GM23338 (cell line): ENCODE measurements around the gene HPGD. TPM values are rescaled to one million over a fixed set of nuclear protein-coding genes. Genes with fewer than 3 reads are reported as not detected.
A peak's percentile ranks its signal among the peaks of the same experiment; 100 is the strongest.

ENCODE experiments used
- ATAC-seq: fragments of 200-7000 bp; cut with Tn5 transposase; 3 replicates; pipeline ENCODE4 v1.9.1; 2020
- DNase-seq: peaks from one replicate; pipeline ENCODE4 v3.0.0-alpha.2; 2015; ENCODE audit warnings: low spot score
- H2AFZ ChIP-seq: fragments of 200-600 bp; sonication (generic); 2 replicates; pipeline ENCODE4 v1.8.0; 2016; ENCODE audit warnings: antibody characterized with exemption, mild to moderate bottlenecking, moderate library complexity
- H3F3A ChIP-seq: fragments of 200-600 bp; sonication (generic); replicated peaks from 2 replicates; pipeline ENCODE4 v1.8.0; 2017; ENCODE audit warnings: antibody characterized with exemption, mixed run types, low read depth
- H3K27ac ChIP-seq: fragments of 200-600 bp; sonication (generic); 2 replicates; pipeline ENCODE4 v1.6.1; 2016; ENCODE audit warnings: low read depth
- H3K27me3 ChIP-seq: fragments of 200-600 bp; sonication (generic); 2 replicates; pipeline ENCODE4 v1.8.0; 2016; ENCODE audit warnings: mild to moderate bottlenecking, mixed run types, moderate library complexity; ENCODE audit not compliant: insufficient read depth
- H3K36me3 ChIP-seq: fragments of 200-600 bp; sonication (generic); 2 replicates; pipeline ENCODE4 v1.8.0; 2016; ENCODE audit warnings: mild to moderate bottlenecking; ENCODE audit not compliant: insufficient read depth
- H3K4me1 ChIP-seq: fragments of 200-600 bp; sonication (generic); 2 replicates; pipeline ENCODE4 v1.8.0; 2016; ENCODE audit warnings: mild to moderate bottlenecking, moderate library complexity; ENCODE audit not compliant: insufficient read depth
- H3K4me2 ChIP-seq: fragments of 200-600 bp; sonication (generic); 2 replicates; pipeline ENCODE4 v1.7.1; 2017; ENCODE audit warnings: mixed run types
- H3K4me3 ChIP-seq: fragments of 200-600 bp; sonication (generic); 2 replicates; pipeline ENCODE4 v1.6.1; 2016; ENCODE audit warnings: mixed run types
- H3K79me2 ChIP-seq: fragments of 200-600 bp; sonication (generic); replicated peaks from 2 replicates; pipeline ENCODE4 v1.8.0; 2017; ENCODE audit warnings: mild to moderate bottlenecking; ENCODE audit not compliant: insufficient read depth
- H3K9me2 ChIP-seq: fragments of 200-600 bp; sonication (generic); 2 replicates; pipeline ENCODE4 v1.8.0; 2017; ENCODE audit not compliant: insufficient read depth
- H4K20me1 ChIP-seq: fragments of 200-600 bp; sonication (generic); replicated peaks from 2 replicates; pipeline ENCODE4 v1.8.0; 2017; ENCODE audit warnings: mild to moderate bottlenecking; ENCODE audit not compliant: insufficient read depth
- H3K27ac Mint-ChIP-seq: 2 replicates; pipeline ENCODE4 v1.8.0; 2020; ENCODE audit warnings: inconsistent platforms, mild to moderate bottlenecking, moderate library complexity, mixed read lengths
- H3K27me3 Mint-ChIP-seq: 3 replicates; pipeline ENCODE4 v1.8.0; 2022; ENCODE audit warnings: low read depth, mild to moderate bottlenecking, moderate library complexity, mixed read lengths, inconsistent platforms; ENCODE audit not compliant: insufficient read depth, poor library complexity
- H3K36me3 Mint-ChIP-seq: 3 replicates; pipeline ENCODE4 v1.8.0; 2021; ENCODE audit warnings: low read depth, mild to moderate bottlenecking, inconsistent platforms, moderate library complexity, mixed read lengths
- H3K4me1 Mint-ChIP-seq: 3 replicates; pipeline ENCODE4 v1.8.0; 2020; ENCODE audit warnings: mild to moderate bottlenecking, inconsistent platforms, mixed read lengths
- H3K4me3 Mint-ChIP-seq: 3 replicates; pipeline ENCODE4 v1.8.0; 2021; ENCODE audit warnings: moderate library complexity, mild to moderate bottlenecking, inconsistent platforms, mixed read lengths
- H3K9me3 Mint-ChIP-seq: 3 replicates; pipeline ENCODE4 v1.8.0; 2020; ENCODE audit warnings: moderate library complexity, mild to moderate bottlenecking, inconsistent platforms, mixed read lengths
- CREB1 ChIP-seq: fragments of 250-450 bp; sonication (Bioruptor Pico); IDR thresholded peaks from 2 replicates; pipeline ENCODE4 v1.5.0; 2020; ENCODE audit warnings: low read depth, mild to moderate bottlenecking, moderate library complexity
- CTCF ChIP-seq, 2 experiments: fragments of 200-600 bp in 1 of 2; sonication (generic) in 1 of 2; conservative IDR thresholded peaks; 2 replicates each; pipeline versions ENCODE4 v1.5.1 to v1.6.1; 2016 to 2017; ENCODE audit warnings: antibody characterized with exemption in 2 of 2, low read depth in 2 of 2, mild to moderate bottlenecking in 2 of 2, moderate library complexity in 1 of 2
- ETS1 ChIP-seq: IDR thresholded peaks from 2 replicates; pipeline ENCODE4 v1.6.1; 2016; ENCODE audit warnings: antibody characterized with exemption
- EZH2 ChIP-seq: fragments of 200-600 bp; sonication (generic); IDR thresholded peaks from one replicate; pipeline ENCODE4 v1.8.0; 2017; ENCODE audit warnings: antibody characterized with exemption, mild to moderate bottlenecking, low read depth; ENCODE audit not compliant: unreplicated experiment
- EZH2phosphoT487 ChIP-seq: fragments of 200-600 bp; sonication (generic); IDR thresholded peaks from one replicate; pipeline ENCODE4 v1.8.1; 2018; ENCODE audit warnings: antibody characterized with exemption; ENCODE audit not compliant: unreplicated experiment
- JUNB ChIP-seq: IDR thresholded peaks from one replicate; pipeline ENCODE4 v1.6.1; 2016; ENCODE audit warnings: antibody characterized with exemption; ENCODE audit not compliant: unreplicated experiment
- NANOG ChIP-seq: IDR thresholded peaks from 2 replicates; pipeline ENCODE4 v1.6.1; 2016; ENCODE audit warnings: antibody characterized with exemption, borderline replicate concordance
- POLR2AphosphoS5 ChIP-seq: IDR thresholded peaks from 2 replicates; pipeline ENCODE4 v1.6.1; 2016; ENCODE audit warnings: antibody characterized with exemption, low read depth
- REST ChIP-seq: IDR thresholded peaks from one replicate; pipeline ENCODE4 v1.6.1; 2018; ENCODE audit warnings: antibody characterized with exemption; ENCODE audit not compliant: unreplicated experiment
- STAT1 ChIP-seq: IDR thresholded peaks from one replicate; pipeline ENCODE4 v1.6.1; 2016; ENCODE audit warnings: antibody characterized with exemption; ENCODE audit not compliant: unreplicated experiment
- ZNF114 ChIP-seq: fragments of 250-450 bp; sonication (Bioruptor Pico); IDR thresholded peaks from 2 replicates; pipeline ENCODE4 v1.5.0; 2020; ENCODE audit warnings: mild to moderate bottlenecking, moderate library complexity
- ZNF331 ChIP-seq: fragments of 250-450 bp; sonication (Bioruptor Pico); IDR thresholded peaks from 2 replicates; pipeline ENCODE4 v1.5.0; 2020; ENCODE audit warnings: low read depth, mild to moderate bottlenecking, moderate library complexity
- ZNF462 ChIP-seq: fragments of 250-450 bp; sonication (Bioruptor Pico); IDR thresholded peaks from 2 replicates; pipeline ENCODE4 v1.5.0; 2020; ENCODE audit warnings: mild to moderate bottlenecking, moderate library complexity
- long read RNA-seq: library from polyadenylated mRNA; unstranded; transcript quantifications from one replicate; pipeline ENCODE4 v2.0.0, GENCODE V29; 2020; ENCODE audit not compliant: unreplicated experiment
- polyA plus RNA-seq: library from polyadenylated mRNA; unstranded; fragments of >200 nt; fragmentation: Nextera tagmentation; extraction: Ambion mirVana; gene quantifications from 2 replicates; pipeline ENCODE4 v1.2.1, GENCODE V29; 2016
- total RNA-seq: library from RNA; depleted of rRNA; stranded (reverse); fragments of >200 nt; shearing (Covaris generic); gene quantifications from 2 replicates; pipeline ENCODE4 v1.2.3, GENCODE V29; 2014; rRNA removed

The HPGD gene
- 4.1 and 9.1 TPM in 2 replicates for total RNA-seq
- 3.9 and 5.6 TPM in 2 replicates for polyA plus RNA-seq
- long read RNA-seq, partial matches to known transcripts, result 0 of 1 reads
- long read RNA-seq, other reads (novel, unspliced or antisense), result 0 of 1 reads

DNA sequence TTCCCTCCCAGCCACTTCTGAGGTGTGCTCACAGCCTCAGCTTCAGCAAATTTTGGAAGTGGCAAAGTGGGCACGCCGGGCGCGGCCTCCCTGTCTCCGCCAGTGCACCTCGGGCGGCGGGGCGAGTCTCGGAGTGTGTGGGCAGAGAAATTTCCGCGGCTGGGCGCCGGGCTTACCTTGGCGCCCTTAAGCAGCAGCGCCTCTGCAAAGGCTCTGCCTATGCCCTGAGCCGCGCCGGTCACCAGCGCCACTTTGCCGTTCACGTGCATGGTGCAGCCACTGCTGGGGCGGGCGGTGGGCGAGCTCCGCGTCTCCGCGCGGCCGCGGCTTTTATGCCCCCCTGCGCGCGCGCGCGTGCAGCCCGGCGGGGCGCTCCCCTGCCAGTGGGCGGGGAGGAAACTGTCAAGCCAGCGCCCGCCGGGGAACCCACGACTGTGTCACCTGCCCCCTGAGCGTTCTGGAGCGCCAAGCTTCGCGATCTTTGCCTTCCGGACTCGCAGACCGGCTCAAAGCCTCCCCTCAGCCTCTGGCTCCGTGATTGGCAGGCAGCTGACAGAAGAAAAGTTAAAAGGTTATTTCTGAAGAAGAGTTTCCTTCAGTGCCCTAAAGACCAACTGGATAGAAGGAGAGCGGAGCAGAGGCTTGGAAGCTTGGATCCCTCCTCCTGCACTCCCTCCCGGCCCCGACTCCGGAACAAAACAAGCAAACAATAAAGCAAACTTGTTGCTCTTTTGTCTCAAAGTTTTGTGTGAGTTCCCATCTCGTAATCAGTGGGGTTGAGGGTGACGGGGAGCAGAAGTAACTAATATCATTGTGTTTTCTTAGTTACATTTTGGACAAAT, at the start of gene HPGD:
Gene HPGD, minus strand, starts transcription at position 306 of the 842 bp plus-strand sequence. Its CDS starts 37 bp downstream, at position 269.
- Histone ChIP-seq H3K9me2 (no peaks in the 10 kb centered on the region), H3K4me3 (peak within 1 kb of the TSS; percentile 81), H3K4me1 (peaks cover 16% of the 10 kb centered on the region), H3K4me2 (peak within 1 kb of the TSS; percentile 91), H2AFZ (peak within 1 kb of the TSS; percentile 99), H4K20me1 (no peaks in the 10 kb centered on the region), H3K27me3 (peaks cover 40% of the 10 kb centered on the region), H3K36me3 (no peaks in the 10 kb centered on the region), H3F3A (no peaks in the 10 kb centered on the region), H3K79me2 (no peaks in the 10 kb centered on the region), H3K27ac (no peak within 1 kb of the TSS)
- ATAC-seq (peak; percentile 95), DNase-seq (peak; percentile 73)
- Mint-ChIP-seq H3K4me3 (peak within 1 kb of the TSS; percentile 84), H3K27me3 (peaks cover 22% of the 10 kb centered on the region), H3K36me3 (no peaks in the 10 kb centered on the region), H3K27ac (no peak within 1 kb of the TSS), H3K4me1 (peaks cover 18% of the 10 kb centered on the region), H3K9me3 (no peaks in the 10 kb centered on the region)
- TF ChIP-seq ZNF331 (no peak), CREB1 (no peak), REST (no peak), CTCF (conservative IDR thresholded peaks at IDR 0.05; ENCODE audit: low read depth in 2 of 2) (no peak), EZH2phosphoT487 (no peak), EZH2 (no peak), NANOG (no peak), ETS1 (no peak), JUNB (no peak), STAT1 (no peak), ZNF114 (no peak), POLR2AphosphoS5 (no peak), ZNF462 (CRISPR knock-in tag) (no peak)
